ENCODE measurements around the gene POR. TPM values are rescaled to one million over a fixed set of nuclear protein-coding genes. Genes with fewer than 3 reads are reported as not detected.

The POR gene
- total RNA-seq, 1 experiment from 2014 or later: 162 TPM

GRCh38 chr7:75966190-75966961 is 51.4 kb downstream of the POR start:
- no peaks in the 10 kb centered on the region for H3K27me3 Mint-ChIP-seq (ENCODE audit: insufficient read depth, unreplicated experiment)
- POLR2A ChIA-PET: no interaction called here
- intact Hi-C loops (cut with micrococcal nuclease; ENCODE audit: unreplicated experiment): no loop called here
- CTCF ChIA-PET: interaction anchor here (0.6 to 1.3 kb wide), 2 partner anchors 12 to 100 kb away, joined by 3 to 5 read pairs; no protein-coding TSS in a partner anchor
- H3K4me1 Mint-ChIP-seq (ENCODE audit: low read depth, unreplicated experiment): peaks cover 18% of the 10 kb centered on the region
- peaks cover 26% of the 10 kb centered on the region for H3K36me3 Mint-ChIP-seq (ENCODE audit: insufficient read depth, unreplicated experiment)
- no peaks in the 10 kb centered on the region; the same call in none of the 2 replicates for H3K36me3 ChIP-seq (ENCODE audit: control insufficient read depth, insufficient read depth, low read length)
- no peaks in the 10 kb centered on the region for H3K27me3 ChIP-seq (replicated peaks; ENCODE audit: control insufficient read depth, insufficient read depth, low read length)
- BruUV-seq (replicated peaks): no TSS peak
- no peak overlapping the region for H3K4me3 ChIP-seq (ENCODE audit: low read depth, low read length)
- H3K4me1 ChIP-seq: no peaks in the 10 kb centered on the region
- H3K9me3 Mint-ChIP-seq (ENCODE audit: unreplicated experiment): no peaks in the 10 kb centered on the region
- H3K27ac Mint-ChIP-seq (ENCODE audit: unreplicated experiment): no peak overlapping the region
- H3K9me3 ChIP-seq: no peaks in the 10 kb centered on the region
- TF ChIP-seq, protein P1, sequence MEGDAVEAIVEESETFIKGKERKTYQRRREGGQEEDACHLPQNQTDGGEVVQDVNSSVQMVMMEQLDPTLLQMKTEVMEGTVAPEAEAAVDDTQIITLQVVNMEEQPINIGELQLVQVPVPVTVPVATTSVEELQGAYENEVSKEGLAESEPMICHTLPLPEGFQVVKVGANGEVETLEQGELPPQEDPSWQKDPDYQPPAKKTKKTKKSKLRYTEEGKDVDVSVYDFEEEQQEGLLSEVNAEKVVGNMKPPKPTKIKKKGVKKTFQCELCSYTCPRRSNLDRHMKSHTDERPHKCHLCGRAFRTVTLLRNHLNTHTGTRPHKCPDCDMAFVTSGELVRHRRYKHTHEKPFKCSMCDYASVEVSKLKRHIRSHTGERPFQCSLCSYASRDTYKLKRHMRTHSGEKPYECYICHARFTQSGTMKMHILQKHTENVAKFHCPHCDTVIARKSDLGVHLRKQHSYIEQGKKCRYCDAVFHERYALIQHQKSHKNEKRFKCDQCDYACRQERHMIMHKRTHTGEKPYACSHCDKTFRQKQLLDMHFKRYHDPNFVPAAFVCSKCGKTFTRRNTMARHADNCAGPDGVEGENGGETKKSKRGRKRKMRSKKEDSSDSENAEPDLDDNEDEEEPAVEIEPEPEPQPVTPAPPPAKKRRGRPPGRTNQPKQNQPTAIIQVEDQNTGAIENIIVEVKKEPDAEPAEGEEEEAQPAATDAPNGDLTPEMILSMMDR (IDR thresholded peaks at IDR 0.05; ENCODE audit: insufficient read depth in 1 of 2, low read depth in 1 of 2, low read length in 1 of 2, severe bottlenecking in 1 of 2, unreplicated experiment in 1 of 2): no peak
- no peak for DNase-seq
- H3K4me3 Mint-ChIP-seq (ENCODE audit: unreplicated experiment): no peak overlapping the region

DNA sequence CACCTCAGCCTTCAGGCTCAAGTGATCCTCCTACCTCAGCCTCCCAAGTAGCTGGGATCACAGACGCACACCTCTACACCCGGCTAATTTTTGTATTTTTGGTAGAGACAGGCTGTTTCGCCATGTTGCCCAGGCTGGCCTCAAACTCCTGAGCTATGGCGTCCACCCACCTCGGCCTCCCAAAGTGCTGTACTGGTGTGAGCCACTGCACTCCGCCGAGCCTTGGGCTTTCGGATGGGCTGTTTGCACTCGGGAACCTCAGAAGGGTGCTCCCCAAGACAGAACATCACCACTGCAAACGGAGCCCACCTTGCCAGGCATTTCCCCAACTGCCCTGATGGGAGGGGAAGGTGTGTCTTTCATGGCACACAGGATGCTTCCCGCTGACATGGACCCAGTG is 52.1 kb downstream of the POR start:
- BruUV-seq (replicated peaks): no TSS peak
- Mint-ChIP-seq H3K27ac (ENCODE audit: unreplicated experiment) (no peak overlapping the region), H3K4me3 (ENCODE audit: unreplicated experiment) (no peak overlapping the region), H3K9me3 (ENCODE audit: unreplicated experiment) (no peaks in the 10 kb centered on the region), H3K4me1 (ENCODE audit: low read depth, unreplicated experiment) (peaks cover 25% of the 10 kb centered on the region), H3K27me3 (ENCODE audit: insufficient read depth, unreplicated experiment) (no peaks in the 10 kb centered on the region), H3K36me3 (ENCODE audit: insufficient read depth, unreplicated experiment) (peaks cover 27% of the 10 kb centered on the region)
- TF ChIP-seq, protein P1 (IDR thresholded peaks at IDR 0.05; ENCODE audit: insufficient read depth in 1 of 2, low read depth in 1 of 2, low read length in 1 of 2, severe bottlenecking in 1 of 2, unreplicated experiment in 1 of 2): no peak
- intact Hi-C loops (cut with micrococcal nuclease; ENCODE audit: unreplicated experiment): no loop called here
- Histone ChIP-seq H3K27me3 (replicated peaks; ENCODE audit: control insufficient read depth, insufficient read depth, low read length) (no peaks in the 10 kb centered on the region), H3K4me1 (peaks cover 6% of the 10 kb centered on the region; the same call in 1 of the 2 replicates), H3K9me3 (no peaks in the 10 kb centered on the region), H3K4me3 (ENCODE audit: low read depth, low read length) (no peak overlapping the region), H3K36me3 (ENCODE audit: control insufficient read depth, insufficient read depth, low read length) (no peaks in the 10 kb centered on the region; the same call in none of the 2 replicates)
- ChIA-PET POLR2A (no interaction called here), CTCF (interaction anchor here (0.6 to 1.3 kb wide), 3 partner anchors 13 to 101 kb away, joined by 3 to 5 read pairs (median 4); no protein-coding TSS in a partner anchor)
- DNase-seq: no peak

GRCh38 chr7:75967487-75967997 is 52.6 kb downstream of the POR start:
- Mint-ChIP-seq H3K9me3 (ENCODE audit: unreplicated experiment) (no peaks in the 10 kb centered on the region), H3K36me3 (ENCODE audit: insufficient read depth, unreplicated experiment) (peaks cover 30% of the 10 kb centered on the region), H3K4me3 (ENCODE audit: unreplicated experiment) (no peak overlapping the region), H3K27me3 (ENCODE audit: insufficient read depth, unreplicated experiment) (no peaks in the 10 kb centered on the region), H3K4me1 (ENCODE audit: low read depth, unreplicated experiment) (peaks cover 30% of the 10 kb centered on the region), H3K27ac (ENCODE audit: unreplicated experiment) (no peak overlapping the region)
- DNase-seq: no peak
- POLR2A ChIA-PET: no interaction called here
- Histone ChIP-seq H3K27me3 (replicated peaks; ENCODE audit: control insufficient read depth, insufficient read depth, low read length) (no peaks in the 10 kb centered on the region), H3K9me3 (no peaks in the 10 kb centered on the region), H3K4me3 (ENCODE audit: low read depth, low read length) (no peak overlapping the region), H3K36me3 (ENCODE audit: control insufficient read depth, insufficient read depth, low read length) (no peaks in the 10 kb centered on the region; the same call in none of the 2 replicates), H3K4me1 (peaks cover 10% of the 10 kb centered on the region; the same call in 1 of the 2 replicates)
- BruUV-seq (replicated peaks): no TSS peak
- intact Hi-C loops (cut with micrococcal nuclease; ENCODE audit: unreplicated experiment): no loop called here
- TF ChIP-seq, protein P1 (IDR thresholded peaks at IDR 0.05; ENCODE audit: insufficient read depth in 1 of 2, low read depth in 1 of 2, low read length in 1 of 2, severe bottlenecking in 1 of 2, unreplicated experiment in 1 of 2): no peak
- CTCF ChIA-PET: interaction anchor here (0.7 kb wide), 1 partner anchor 101 kb away, joined by 4 read pairs; no protein-coding TSS in a partner anchor

All from Caco-2 (cell line).